ENCODE measurements around the gene EMP1.

GRCh38 chr12:13252024-13252423 lies 55.5 kb downstream of the EMP1 start:
- TF ChIP-seq ZNF830 (CRISPR knock-in tag; IDR thresholded peaks at IDR 0.05) (no peak), HCFC1 (IDR thresholded peaks at IDR 0.05; ENCODE audit: low read depth, low read length) (no peak), NR2F6 (CRISPR knock-in tag; IDR thresholded peaks at IDR 0.05) (no peak), ZNF3 (CRISPR knock-in tag; IDR thresholded peaks at IDR 0.05) (no peak), ZNF121 (CRISPR knock-in tag; conservative IDR thresholded peaks at IDR 0.05) (no peak), ZSCAN32 (CRISPR knock-in tag; IDR thresholded peaks at IDR 0.05) (no peak), POLR2AphosphoS5 (IDR thresholded peaks at IDR 0.05; ENCODE audit: control insufficient read depth, insufficient read depth, low read depth, low read length) (no peak), CEBPZ (IDR thresholded peaks at IDR 0.05; ENCODE audit: borderline replicate concordance, low read depth, low read length) (no peak), RAD51 (IDR thresholded peaks at IDR 0.05; ENCODE audit: borderline replicate concordance, low read depth) (no peak), SETDB1 (IDR thresholded peaks at IDR 0.05; ENCODE audit: low read length) (no peak), CC2D1A (IDR thresholded peaks at IDR 0.05) (no peak), TSHZ1 (CRISPR knock-in tag; IDR thresholded peaks at IDR 0.05) (no peak)
